MM.1S (cell line): ENCODE data around the gene TEX13D.

Experiments used
- DNase-seq: peaks from one replicate; pipeline ENCODE4 v3.0.0-alpha.2; 2015
- H2AFZ ChIP-seq: fragments of 300-600 bp; sonication (generic); 2 replicates; pipeline ENCODE4 v1.6.0; 2016; ENCODE audit warnings: antibody characterized with exemption, low read length
- H3F3A ChIP-seq: fragments of 300-600 bp; sonication (generic); 2 replicates; pipeline ENCODE4 v1.6.1; 2016; ENCODE audit warnings: mild to moderate bottlenecking, antibody characterized with exemption, low read length, moderate library complexity, mixed read lengths; ENCODE audit not compliant: insufficient read depth
- H3K27ac ChIP-seq: fragments of 300-600 bp; sonication (generic); 2 replicates; pipeline ENCODE4 v1.5.1; 2016; ENCODE audit warnings: mild to moderate bottlenecking, low read length
- H3K27me3 ChIP-seq: fragments of 300-600 bp; sonication (generic); replicated peaks from 2 replicates; pipeline ENCODE4 v1.6.0; 2016; ENCODE audit warnings: low read length; ENCODE audit not compliant: insufficient read depth
- H3K36me3 ChIP-seq: fragments of 300-600 bp; sonication (generic); replicated peaks from 2 replicates; pipeline ENCODE4 v1.6.1; 2016; ENCODE audit warnings: mild to moderate bottlenecking, low read length, mixed read lengths; ENCODE audit not compliant: insufficient read depth
- H3K4me1 ChIP-seq: fragments of 300-600 bp; sonication (generic); 2 replicates; pipeline ENCODE4 v1.6.1; 2016; ENCODE audit warnings: low read length, mixed read lengths
- H3K4me2 ChIP-seq: fragments of 300-600 bp; sonication (generic); 2 replicates; pipeline ENCODE4 v1.6.0; 2016; ENCODE audit warnings: low read depth, low read length
- H3K4me3 ChIP-seq: fragments of 300-600 bp; sonication (generic); 2 replicates; pipeline ENCODE4 v1.5.1; 2016; ENCODE audit warnings: low read length, mixed read lengths
- H3K79me2 ChIP-seq: fragments of 300-600 bp; sonication (generic); 2 replicates; pipeline ENCODE4 v1.6.1; 2016; ENCODE audit warnings: mixed run types, low read length, mixed read lengths
- H3K9ac ChIP-seq: fragments of 300-600 bp; sonication (generic); 2 replicates; pipeline ENCODE4 v1.6.1; 2016; ENCODE audit warnings: low read length, mixed read lengths
- H3K9me2 ChIP-seq: fragments of 300-600 bp; sonication (generic); replicated peaks from 2 replicates; pipeline ENCODE4 v1.6.1; 2016; ENCODE audit warnings: mild to moderate bottlenecking, low read length, mixed read lengths; ENCODE audit not compliant: insufficient read depth
- H3K9me3 ChIP-seq: fragments of 300-600 bp; sonication (generic); replicated peaks from 2 replicates; pipeline ENCODE4 v1.6.1; 2016; ENCODE audit warnings: mild to moderate bottlenecking, low read length, mixed read lengths; ENCODE audit not compliant: insufficient read depth
- H4K20me1 ChIP-seq: fragments of 300-600 bp; sonication (generic); 2 replicates; pipeline ENCODE4 v1.6.1; 2016; ENCODE audit warnings: mild to moderate bottlenecking, low read length, moderate library complexity, mixed read lengths; ENCODE audit not compliant: insufficient read depth
- EZH2 ChIP-seq: fragments of 300-600 bp; sonication (generic); optimal IDR thresholded peaks from 2 replicates; pipeline ENCODE3; 2017; ENCODE audit warnings: low read depth, mild to moderate bottlenecking, antibody characterized with exemption, low read length, mixed read lengths
- EZH2phosphoT487 ChIP-seq: fragments of 300-600 bp; sonication (generic); IDR thresholded peaks from 2 replicates; pipeline ENCODE4 v1.6.1; 2018; ENCODE audit warnings: antibody characterized with exemption, low read length
- TF ChIP-seq, protein P1 (sequence below): fragments of 300-600 bp; sonication (generic); IDR thresholded peaks from 2 replicates; pipeline ENCODE4 v1.5.1; 2016; ENCODE audit warnings: antibody characterized with exemption, low read length, mixed read lengths

The TEX13D gene

DNA sequence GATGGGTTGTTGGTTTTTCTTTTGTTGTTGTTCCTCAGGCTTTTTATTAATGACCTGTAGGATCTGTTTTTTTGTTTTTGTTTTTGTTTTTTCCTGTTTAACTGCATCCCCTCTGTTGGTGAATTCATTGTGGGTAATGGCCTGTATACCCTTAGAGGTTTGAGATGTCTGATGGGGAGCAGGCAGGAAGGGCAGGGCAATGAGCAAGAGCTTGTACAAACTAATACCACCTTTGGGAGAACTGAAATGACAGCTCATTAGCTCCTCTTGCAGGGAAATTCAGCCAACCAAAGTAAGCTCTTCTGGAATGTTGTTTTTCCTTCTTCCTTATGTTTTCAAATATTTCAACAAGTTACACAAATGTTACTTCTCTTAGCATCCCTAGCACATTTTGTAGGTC is 37.3 kb downstream of the TEX13D start:
- TF ChIP-seq EZH2, result no peak
- TF ChIP-seq, protein P1, sequence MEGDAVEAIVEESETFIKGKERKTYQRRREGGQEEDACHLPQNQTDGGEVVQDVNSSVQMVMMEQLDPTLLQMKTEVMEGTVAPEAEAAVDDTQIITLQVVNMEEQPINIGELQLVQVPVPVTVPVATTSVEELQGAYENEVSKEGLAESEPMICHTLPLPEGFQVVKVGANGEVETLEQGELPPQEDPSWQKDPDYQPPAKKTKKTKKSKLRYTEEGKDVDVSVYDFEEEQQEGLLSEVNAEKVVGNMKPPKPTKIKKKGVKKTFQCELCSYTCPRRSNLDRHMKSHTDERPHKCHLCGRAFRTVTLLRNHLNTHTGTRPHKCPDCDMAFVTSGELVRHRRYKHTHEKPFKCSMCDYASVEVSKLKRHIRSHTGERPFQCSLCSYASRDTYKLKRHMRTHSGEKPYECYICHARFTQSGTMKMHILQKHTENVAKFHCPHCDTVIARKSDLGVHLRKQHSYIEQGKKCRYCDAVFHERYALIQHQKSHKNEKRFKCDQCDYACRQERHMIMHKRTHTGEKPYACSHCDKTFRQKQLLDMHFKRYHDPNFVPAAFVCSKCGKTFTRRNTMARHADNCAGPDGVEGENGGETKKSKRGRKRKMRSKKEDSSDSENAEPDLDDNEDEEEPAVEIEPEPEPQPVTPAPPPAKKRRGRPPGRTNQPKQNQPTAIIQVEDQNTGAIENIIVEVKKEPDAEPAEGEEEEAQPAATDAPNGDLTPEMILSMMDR, result no peak
- no peak for TF ChIP-seq EZH2phosphoT487
- no peak overlapping the region for H3K9ac ChIP-seq
- no peaks in the 10 kb centered on the region for H3K27me3 ChIP-seq
- H3K4me3 ChIP-seq, result no peak overlapping the region
- H3K27ac ChIP-seq, result no peak overlapping the region
- no peak for DNase-seq
- no peaks in the 10 kb centered on the region for H3K9me3 ChIP-seq
- no peak overlapping the region for H3K4me2 ChIP-seq
- H3K79me2 ChIP-seq, result no peaks in the 10 kb centered on the region
- no peaks in the 10 kb centered on the region for H3K9me2 ChIP-seq
- no peaks in the 10 kb centered on the region for H3F3A ChIP-seq
- H4K20me1 ChIP-seq, result no peaks in the 10 kb centered on the region
- H3K4me1 ChIP-seq, result no peaks in the 10 kb centered on the region
- no peaks in the 10 kb centered on the region for H3K36me3 ChIP-seq
- H2AFZ ChIP-seq, result no peak overlapping the region

DNA sequence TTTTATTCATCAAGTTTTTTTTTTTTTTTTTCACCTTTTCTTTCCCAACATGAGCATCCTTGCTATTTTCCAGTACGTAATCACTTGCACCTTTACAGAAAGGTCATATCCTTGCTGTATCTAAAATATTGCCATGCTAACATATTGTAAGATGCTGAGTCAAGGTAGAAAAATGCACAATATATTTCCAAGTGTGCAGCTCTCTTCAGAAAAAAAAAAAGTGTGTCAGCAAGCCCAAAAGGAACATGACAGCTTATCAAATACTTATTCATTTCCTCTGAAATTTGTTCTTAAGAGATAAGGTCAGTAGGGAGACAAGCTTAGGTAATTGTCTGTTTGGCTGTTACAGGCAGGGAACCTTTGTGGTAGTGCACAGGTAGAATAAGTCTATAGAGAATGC is 40.9 kb downstream of the TEX13D start:
- H3K27me3 ChIP-seq, result no peaks in the 10 kb centered on the region
- H2AFZ ChIP-seq, result no peak overlapping the region
- H3K4me3 ChIP-seq, result no peak overlapping the region
- H3K79me2 ChIP-seq, result no peaks in the 10 kb centered on the region
- TF ChIP-seq EZH2 (no peak), EZH2phosphoT487 (no peak)
- TF ChIP-seq, protein P1, result no peak
- H3K36me3 ChIP-seq, result no peaks in the 10 kb centered on the region
- no peak overlapping the region for H3K27ac ChIP-seq
- H3K4me2 ChIP-seq, result no peak overlapping the region
- DNase-seq, result no peak
- H4K20me1 ChIP-seq, result no peaks in the 10 kb centered on the region
- H3F3A ChIP-seq, result no peaks in the 10 kb centered on the region
- no peak overlapping the region for H3K9ac ChIP-seq
- no peaks in the 10 kb centered on the region for H3K4me1 ChIP-seq
- no peaks in the 10 kb centered on the region for H3K9me3 ChIP-seq
- no peaks in the 10 kb centered on the region for H3K9me2 ChIP-seq

DNA sequence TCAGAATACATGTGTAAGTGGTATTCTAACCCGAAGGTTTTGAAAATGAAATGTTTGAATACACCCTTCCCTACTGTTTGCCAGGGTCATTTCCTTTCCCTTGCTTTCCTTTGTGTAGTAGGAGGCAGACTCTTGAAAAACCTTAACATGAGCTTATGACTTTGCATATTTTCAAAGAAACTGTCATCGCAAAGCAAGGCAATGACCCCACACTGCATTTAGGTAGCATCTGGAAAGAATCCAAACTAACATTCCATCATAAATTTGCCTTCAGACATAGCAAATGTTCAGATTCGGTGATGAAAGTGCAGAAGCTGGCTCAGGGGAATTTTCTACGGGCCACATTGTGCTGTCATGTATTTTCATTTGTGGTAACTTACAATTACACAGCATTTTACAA is 46.2 kb downstream of the TEX13D start:
- Histone ChIP-seq H3K4me1 (no peaks in the 10 kb centered on the region), H3K79me2 (no peaks in the 10 kb centered on the region), H3K27ac (no peak overlapping the region), H3K9me3 (no peaks in the 10 kb centered on the region; the same call in 1 of the 2 replicates), H3K4me3 (no peak overlapping the region), H2AFZ (no peak overlapping the region), H3K36me3 (no peaks in the 10 kb centered on the region), H3K27me3 (no peaks in the 10 kb centered on the region), H3K9ac (no peak overlapping the region), H3F3A (no peaks in the 10 kb centered on the region), H3K9me2 (no peaks in the 10 kb centered on the region), H3K4me2 (no peak overlapping the region), H4K20me1 (no peaks in the 10 kb centered on the region)
- no peak for DNase-seq
- TF ChIP-seq, protein P1, result no peak
- TF ChIP-seq EZH2phosphoT487 (no peak), EZH2 (no peak)
